Measurements from ENCODE around the gene ECI2. TPM values are rescaled to one million over a fixed set of nuclear protein-coding genes. Genes with fewer than 3 reads are reported as not detected.

Gene ECI2
- total and polyA plus RNA-seq, 2 donors (not counting 1 experiment from before 2014, with no cell fraction given), result 15.2 to 28.3 TPM

DNA sequence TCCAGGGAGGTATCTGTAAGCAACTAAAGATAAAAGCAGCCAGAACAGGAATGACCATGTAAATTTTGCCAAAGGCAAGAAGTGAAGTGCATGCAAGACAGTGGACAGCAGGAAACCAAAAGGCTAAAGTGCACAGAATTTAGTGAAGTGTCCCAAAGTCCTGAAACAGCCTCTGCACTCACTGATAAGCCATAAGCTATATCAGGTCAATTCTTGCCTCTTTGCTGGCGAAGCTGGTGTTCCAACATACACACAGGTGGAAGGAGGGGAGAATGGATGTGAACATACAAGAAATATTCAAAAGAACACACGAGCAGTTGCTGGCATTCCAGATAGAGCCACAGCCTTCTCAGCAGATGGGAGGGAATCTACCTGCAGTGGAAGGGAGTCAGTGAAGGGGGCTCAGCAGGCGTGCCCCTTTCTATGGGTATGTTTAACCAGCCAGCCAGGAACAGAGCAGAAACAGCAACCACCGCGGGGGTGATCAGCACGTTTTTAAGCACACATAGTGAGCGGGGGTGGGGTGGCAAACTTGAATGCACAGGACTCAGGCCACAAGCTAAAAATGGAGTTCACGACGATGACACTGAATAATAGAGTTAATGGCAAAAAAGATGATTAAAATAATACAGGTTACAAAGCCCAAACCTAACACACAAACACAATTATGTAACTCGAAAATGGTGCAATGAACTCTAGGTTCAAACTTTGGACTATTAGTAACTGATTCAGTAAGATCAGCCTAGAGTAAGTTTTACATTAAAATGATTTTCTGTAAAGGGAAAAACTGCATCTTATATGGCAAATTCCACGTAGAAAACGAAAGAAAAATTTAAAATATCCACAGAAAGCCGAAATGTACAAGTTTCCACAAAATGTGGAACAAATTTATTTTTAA, 1.2 kb downstream of the ECI2 start:
- H3K4me1 Mint-ChIP-seq, result peaks cover 23% of the 10 kb centered on the region
- peak overlapping the region; percentile 94 for H3K4me3 Mint-ChIP-seq
- intact Hi-C loops (cut with micrococcal nuclease), result loop anchor here (2.0 to 10.0 kb wide), 3 partner anchors 871 to 1369 kb away; partner anchors contain the start of genes PSMG4, RPP40 and WRNIP1
- CTCF ChIA-PET, result interaction anchor here (12.2 kb wide), 1 partner anchor 20 kb away, joined by 130 read pairs; no protein-coding TSS in a partner anchor
- no peaks in the 10 kb centered on the region for H3K27me3 ChIP-seq (replicated peaks in 1 of 4; ENCODE audit: control extremely low read depth in 1 of 4, control insufficient read depth in 3 of 4, insufficient read depth in 4 of 4, low read length in 3 of 4)
- H3K4me1 ChIP-seq (ENCODE audit: control insufficient read depth in 2 of 2, insufficient read depth in 2 of 2, low read length in 2 of 2), result peaks cover 15 to 21% of the 10 kb centered on the region in 2 donors
- peaks cover 0 to 9% (median 0%) of the 10 kb centered on the region in 3 donors for H3K9me3 ChIP-seq (ENCODE audit: control extremely low read depth in 1 of 3, control insufficient read depth in 2 of 3, insufficient read depth in 1 of 3, low read length in 2 of 3)
- H3K9me3 Mint-ChIP-seq (ENCODE audit: insufficient read depth), result no peaks in the 10 kb centered on the region
- no peaks in the 10 kb centered on the region for H4K20me1 ChIP-seq (ENCODE audit: control insufficient read depth, insufficient read depth, low read length, poor library complexity, severe bottlenecking)
- peaks cover 9% of the 10 kb centered on the region for H3K79me2 ChIP-seq (ENCODE audit: control insufficient read depth, insufficient read depth, low read length)
- H3K4me3 ChIP-seq (ENCODE audit: control extremely low read depth in 1 of 5, extremely low read depth in 1 of 5, insufficient read depth in 1 of 5, low read depth in 2 of 5, low read length in 4 of 5), result peak overlapping the region; percentile 68 to 88 (median 80)
- ATAC-seq (ENCODE audit: low read depth) (no peak), DNase-seq (peak; percentile 25)
- peak overlapping the region; percentile 73 for H3K9ac ChIP-seq (ENCODE audit: low read length)
- peak overlapping the region; percentile 80 for H3K4me2 ChIP-seq (replicated peaks; ENCODE audit: low read depth, low read length, poor library complexity, severe bottlenecking)
- peaks cover 0 to 24% of the 10 kb centered on the region in 2 experiments for H3K36me3 ChIP-seq (replicated peaks in 1 of 2; ENCODE audit: control extremely low read depth in 1 of 2, control insufficient read depth in 1 of 2, extremely low read depth in 1 of 2, insufficient read depth in 2 of 2, low read length in 1 of 2)
- WGBS (ENCODE audit: insufficient coverage), result 32% methylated on average over 6 of the region's 13 CpGs
- POLR2A ChIA-PET, result interaction anchor here (0.6 to 2.1 kb wide), 2 partner anchors 19 to 95 kb away, joined by 3 to 13 read pairs; no protein-coding TSS in a partner anchor
- H3K27ac Mint-ChIP-seq, result peak overlapping the region; percentile 93
- peak overlapping the region; percentile 90 for H2AFZ ChIP-seq (ENCODE audit: insufficient read depth, low read depth, low read length, poor library complexity, severe bottlenecking)
- no peaks in the 10 kb centered on the region for H3K27me3 Mint-ChIP-seq
- no peak for TF ChIP-seq EZH2 (IDR thresholded peaks at IDR 0.05; ENCODE audit: borderline replicate concordance, insufficient read depth, low read depth, low read length, poor library complexity, severe bottlenecking)
- TF ChIP-seq CTCF (IDR thresholded peaks at IDR 0.05), result no peak
- peak overlapping the region in 1 of 2 donors; percentile 1 for H3K27ac ChIP-seq (ENCODE audit: low read length in 2 of 2)

Data from B cell (primary cell).